Mesothelial cell of epicardium (in vitro differentiated cells): ENCODE measurements around the gene SOD1. TPM values are rescaled to one million over a fixed set of nuclear protein-coding genes. Genes with fewer than 3 reads are reported as not detected.
A peak's percentile ranks its signal among the peaks of the same experiment; 100 is the strongest.

ENCODE experiments used
- DNase-seq, 2 experiments: peaks; one replicate each; pipeline ENCODE4 v3.0.0; 2021; ENCODE audit warnings: low spot score in 2 of 2; ENCODE audit not compliant: unreplicated experiment in 2 of 2
- H3K27ac Mint-ChIP-seq: 2 replicates; pipeline ENCODE4 v1.8.0; 2021; ENCODE audit warnings: mixed read lengths
- H3K27me3 Mint-ChIP-seq: 2 replicates; pipeline ENCODE4 v1.8.0; 2021; ENCODE audit warnings: low read depth, mixed read lengths
- H3K36me3 Mint-ChIP-seq: 2 replicates; pipeline ENCODE4 v1.8.0; 2021; ENCODE audit warnings: mixed read lengths
- H3K4me1 Mint-ChIP-seq: 2 replicates; pipeline ENCODE4 v1.8.0; 2021; ENCODE audit warnings: mixed read lengths
- H3K4me3 Mint-ChIP-seq: 2 replicates; pipeline ENCODE4 v1.8.0; 2021; ENCODE audit warnings: mild to moderate bottlenecking, moderate library complexity, mixed read lengths
- H3K9me3 Mint-ChIP-seq: 2 replicates; pipeline ENCODE4 v1.8.0; 2021; ENCODE audit warnings: mixed read lengths
- total RNA-seq: library from RNA; stranded (reverse); gene quantifications from 3 replicates; pipeline ENCODE4 v1.2.1, GENCODE V29; 2021
- TF ChIP-seq, protein P1 (sequence below): fragments of 200-600 bp; sonication (generic); IDR thresholded peaks from one replicate; pipeline ENCODE4 v1.5.0; 2021; ENCODE audit warnings: antibody characterized with exemption; ENCODE audit not compliant: unreplicated experiment

The SOD1 gene
- total RNA-seq, 1 donor from 2014 or later, result 154 TPM

DNA sequence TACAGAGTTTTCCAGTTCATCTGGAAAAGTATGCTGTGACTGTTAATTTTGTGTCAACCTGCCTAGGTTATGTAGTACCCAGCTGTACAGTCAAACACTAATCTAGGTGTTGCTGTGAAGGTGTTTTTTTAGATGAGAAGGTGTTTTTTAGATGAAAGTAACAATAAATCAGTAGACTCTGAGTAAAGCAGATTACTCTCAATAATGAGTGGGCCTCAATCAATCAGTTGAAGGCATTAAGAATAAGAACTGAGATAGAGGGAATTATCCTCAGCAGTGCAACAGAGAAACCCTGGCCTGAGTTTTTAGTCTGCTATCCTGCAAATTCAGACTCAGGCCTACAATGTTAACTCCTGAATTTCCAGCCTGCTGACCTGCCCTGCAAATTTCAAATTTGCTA is 39.0 kb downstream of the SOD1 start:
- Mint-ChIP-seq H3K4me3 (no peak overlapping the region), H3K27ac (peak overlapping the region; percentile 4), H3K36me3 (peaks cover 45% of the 10 kb centered on the region), H3K27me3 (no peaks in the 10 kb centered on the region), H3K4me1 (peaks cover 4% of the 10 kb centered on the region), H3K9me3 (no peaks in the 10 kb centered on the region)
- TF ChIP-seq, protein P1, sequence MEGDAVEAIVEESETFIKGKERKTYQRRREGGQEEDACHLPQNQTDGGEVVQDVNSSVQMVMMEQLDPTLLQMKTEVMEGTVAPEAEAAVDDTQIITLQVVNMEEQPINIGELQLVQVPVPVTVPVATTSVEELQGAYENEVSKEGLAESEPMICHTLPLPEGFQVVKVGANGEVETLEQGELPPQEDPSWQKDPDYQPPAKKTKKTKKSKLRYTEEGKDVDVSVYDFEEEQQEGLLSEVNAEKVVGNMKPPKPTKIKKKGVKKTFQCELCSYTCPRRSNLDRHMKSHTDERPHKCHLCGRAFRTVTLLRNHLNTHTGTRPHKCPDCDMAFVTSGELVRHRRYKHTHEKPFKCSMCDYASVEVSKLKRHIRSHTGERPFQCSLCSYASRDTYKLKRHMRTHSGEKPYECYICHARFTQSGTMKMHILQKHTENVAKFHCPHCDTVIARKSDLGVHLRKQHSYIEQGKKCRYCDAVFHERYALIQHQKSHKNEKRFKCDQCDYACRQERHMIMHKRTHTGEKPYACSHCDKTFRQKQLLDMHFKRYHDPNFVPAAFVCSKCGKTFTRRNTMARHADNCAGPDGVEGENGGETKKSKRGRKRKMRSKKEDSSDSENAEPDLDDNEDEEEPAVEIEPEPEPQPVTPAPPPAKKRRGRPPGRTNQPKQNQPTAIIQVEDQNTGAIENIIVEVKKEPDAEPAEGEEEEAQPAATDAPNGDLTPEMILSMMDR, result no peak
- no peak for DNase-seq

DNA sequence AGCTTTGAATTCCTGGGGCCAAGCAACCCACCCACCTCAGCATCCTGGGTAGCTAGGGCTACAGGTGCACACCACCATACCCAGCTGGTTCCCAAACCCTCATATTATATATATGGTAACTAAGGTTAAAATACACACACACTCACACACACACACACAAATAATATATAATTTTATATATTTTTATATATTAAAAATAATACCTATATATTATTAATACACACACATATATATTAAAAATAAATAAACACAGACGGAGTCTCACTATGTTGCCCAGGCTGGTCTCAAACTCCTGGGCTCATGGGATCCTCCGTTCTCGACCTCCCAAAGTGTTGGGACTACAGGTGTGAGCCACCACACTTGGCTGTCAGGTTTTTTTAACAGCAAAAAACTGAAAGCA is 40.5 kb downstream of the SOD1 start:
- no peak overlapping the region for H3K27ac Mint-ChIP-seq
- TF ChIP-seq, protein P1, result no peak
- H3K4me1 Mint-ChIP-seq, result peaks cover 4% of the 10 kb centered on the region
- no peak for DNase-seq
- no peaks in the 10 kb centered on the region for H3K9me3 Mint-ChIP-seq
- no peak overlapping the region for H3K4me3 Mint-ChIP-seq
- H3K36me3 Mint-ChIP-seq, result peaks cover 36% of the 10 kb centered on the region
- H3K27me3 Mint-ChIP-seq, result no peaks in the 10 kb centered on the region

DNA sequence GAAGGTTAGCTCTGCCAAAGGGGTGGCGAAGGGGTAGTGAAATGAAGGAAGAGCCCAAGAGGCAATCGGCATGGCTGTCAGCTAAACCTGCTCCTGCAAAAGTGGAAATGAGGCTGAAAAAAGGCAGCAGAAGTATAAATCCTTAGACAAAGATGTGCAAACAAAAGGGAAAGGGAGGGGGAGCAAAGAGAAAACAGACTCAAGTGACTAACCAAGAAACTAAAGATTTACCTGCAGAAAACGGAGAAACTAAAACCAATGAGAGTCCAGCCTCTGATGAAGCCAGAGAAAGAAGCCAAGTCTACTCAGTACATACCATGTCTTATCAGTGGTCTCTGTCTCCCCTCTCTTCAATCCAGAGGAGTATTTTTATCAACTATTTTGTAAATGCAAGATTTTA is 47.1 kb downstream of the SOD1 start:
- Mint-ChIP-seq H3K27ac (no peak overlapping the region), H3K27me3 (no peaks in the 10 kb centered on the region), H3K36me3 (peaks cover 10% of the 10 kb centered on the region), H3K4me1 (peaks cover 16% of the 10 kb centered on the region), H3K9me3 (no peaks in the 10 kb centered on the region), H3K4me3 (no peak overlapping the region)
- TF ChIP-seq, protein P1, result no peak
- no peak for DNase-seq

DNA sequence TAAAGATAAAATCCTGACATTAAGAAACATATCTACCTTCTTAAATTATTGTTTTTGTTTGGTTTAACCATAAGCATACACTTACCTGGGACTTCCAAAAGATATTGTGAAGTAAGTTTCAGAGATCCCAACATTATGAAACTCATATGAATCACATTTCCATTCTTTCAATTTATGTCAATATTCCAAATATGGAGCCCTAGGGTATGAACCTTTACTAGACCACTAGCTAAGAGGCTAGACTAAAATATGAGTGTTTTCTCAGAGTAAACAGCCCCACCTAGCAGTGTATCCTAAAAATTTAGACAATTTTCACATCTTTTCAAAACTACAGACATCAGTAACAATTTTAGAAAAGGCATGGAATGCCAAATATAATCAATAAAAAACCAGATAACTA is 48.0 kb downstream of the SOD1 start:
- DNase-seq, result no peak
- TF ChIP-seq, protein P1, result no peak
- Mint-ChIP-seq H3K27ac (no peak overlapping the region), H3K36me3 (peaks cover 3% of the 10 kb centered on the region), H3K4me3 (no peak overlapping the region), H3K4me1 (peaks cover 16% of the 10 kb centered on the region), H3K9me3 (no peaks in the 10 kb centered on the region), H3K27me3 (no peaks in the 10 kb centered on the region)

DNA sequence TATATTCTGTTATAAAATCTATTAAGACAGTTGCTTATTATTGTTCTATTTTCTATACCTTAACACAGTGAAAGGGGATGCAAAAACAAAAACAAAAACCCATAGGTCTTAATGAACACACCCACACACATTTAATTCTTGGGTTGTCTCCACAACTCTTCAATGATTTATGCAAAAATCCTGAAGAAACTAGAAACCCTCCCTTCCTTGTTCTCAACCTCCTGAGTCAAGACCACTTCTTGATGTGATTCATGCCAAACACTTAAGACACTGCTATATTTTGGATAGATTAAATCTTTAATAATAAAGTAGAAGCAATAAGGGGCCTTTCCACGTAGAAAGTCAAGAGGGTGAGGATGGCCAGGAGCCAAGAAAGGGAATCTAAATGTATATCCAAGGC is 49.0 kb downstream of the SOD1 start:
- Mint-ChIP-seq H3K27me3 (no peaks in the 10 kb centered on the region), H3K9me3 (no peaks in the 10 kb centered on the region), H3K4me1 (peaks cover 16% of the 10 kb centered on the region), H3K36me3 (no peaks in the 10 kb centered on the region), H3K4me3 (no peak overlapping the region), H3K27ac (peak overlapping the region; percentile 51)
- TF ChIP-seq, protein P1, result no peak
- DNase-seq, result no peak

DNA sequence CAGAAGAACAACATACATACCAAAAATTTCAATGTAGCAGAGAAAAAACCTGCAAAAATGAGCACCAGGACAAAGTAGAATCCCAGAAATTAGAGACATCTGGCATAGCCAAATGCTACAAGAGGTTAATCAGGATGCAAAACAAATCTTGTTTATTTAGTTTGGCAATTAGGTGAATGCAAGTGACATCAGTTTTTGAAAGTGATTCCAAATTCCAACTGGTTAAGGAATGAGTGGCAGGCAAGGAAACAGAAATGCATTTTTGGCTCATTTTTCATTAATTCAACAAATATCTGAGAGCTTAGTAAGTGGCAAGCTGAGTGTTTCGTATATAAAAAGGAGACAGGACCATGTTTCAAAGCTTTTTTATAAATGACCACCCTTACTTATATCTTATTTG is 51.1 kb downstream of the SOD1 start:
- TF ChIP-seq, protein P1, result no peak
- H3K36me3 Mint-ChIP-seq, result no peaks in the 10 kb centered on the region
- H3K4me3 Mint-ChIP-seq, result no peak overlapping the region
- H3K27ac Mint-ChIP-seq, result peak overlapping the region; percentile 69
- H3K9me3 Mint-ChIP-seq, result no peaks in the 10 kb centered on the region
- peaks cover 30% of the 10 kb centered on the region for H3K4me1 Mint-ChIP-seq
- DNase-seq, result no peak
- no peaks in the 10 kb centered on the region for H3K27me3 Mint-ChIP-seq
